Astrocyte (in vitro differentiated cells and primary cell): ENCODE results near the gene FAM13A. TPM values are rescaled to one million over a fixed set of nuclear protein-coding genes. Genes with fewer than 3 reads are reported as not detected.
"Not testable (repeated sequence)": the region's sequence is repeated elsewhere in the genome, so short reads cannot be mapped to it uniquely, and the experiment has no call there.

Experiments used
- DNase-seq: peaks from one replicate; pipeline ENCODE4 v3.0.0-alpha.2; 2010; ENCODE audit warnings: low read depth
- FAIRE-seq: peaks from 2 replicates; lab custom pipeline; 2011; peaks lifted over from hg19 to GRCh38; lab: Jason Lieb, UNC
- H2AFZ ChIP-seq: 2 replicates; pipeline ENCODE4 v1.6.0; 2012; ENCODE audit warnings: low read depth, low read length, inconsistent platforms
- H3K27ac ChIP-seq: 2 replicates; pipeline ENCODE4 v1.5.1; 2011; ENCODE audit warnings: low read depth, low read length, inconsistent platforms
- H3K27me3 ChIP-seq: 2 replicates; pipeline ENCODE4 v1.6.0; 2011; ENCODE audit warnings: low read length, inconsistent platforms; ENCODE audit not compliant: insufficient read depth
- H3K36me3 ChIP-seq: 2 replicates; pipeline ENCODE4 v1.5.1; 2011; ENCODE audit warnings: low read length, inconsistent platforms; ENCODE audit not compliant: insufficient read depth
- H3K4me1 ChIP-seq: 2 replicates; pipeline ENCODE4 v1.5.1; 2011; ENCODE audit warnings: low read length, inconsistent platforms; ENCODE audit not compliant: insufficient read depth
- H3K4me2 ChIP-seq: 2 replicates; pipeline ENCODE4 v1.6.0; 2012; ENCODE audit warnings: low read length, inconsistent platforms
- H3K4me3 ChIP-seq: 2 replicates; pipeline ENCODE4 v1.5.1; 2011; ENCODE audit warnings: low read depth, mild to moderate bottlenecking, low read length, inconsistent platforms; ENCODE audit not compliant: insufficient read depth
- H3K79me2 ChIP-seq: 2 replicates; pipeline ENCODE4 v1.6.0; 2012; ENCODE audit warnings: mild to moderate bottlenecking, low read length, inconsistent platforms; ENCODE audit not compliant: insufficient read depth
- H3K9ac ChIP-seq: 2 replicates; pipeline ENCODE4 v1.6.0; 2012; ENCODE audit warnings: mild to moderate bottlenecking, low read length, inconsistent platforms
- H3K9me3 ChIP-seq: 2 replicates; pipeline ENCODE4 v1.5.1; 2012; ENCODE audit warnings: low read depth, mild to moderate bottlenecking, low read length, inconsistent platforms; ENCODE audit not compliant: insufficient read depth
- H4K20me1 ChIP-seq: 2 replicates; pipeline ENCODE4 v1.6.0; 2012; ENCODE audit warnings: low read length, inconsistent platforms; ENCODE audit not compliant: insufficient read depth
- H3K27ac Mint-ChIP-seq: one replicate; pipeline ENCODE4 v1.8.0; 2021; ENCODE audit warnings: mild to moderate bottlenecking, mixed read lengths; ENCODE audit not compliant: unreplicated experiment
- H3K27me3 Mint-ChIP-seq: one replicate; pipeline ENCODE4 v1.8.0; 2021; ENCODE audit warnings: low read depth, mixed read lengths; ENCODE audit not compliant: unreplicated experiment
- H3K36me3 Mint-ChIP-seq: one replicate; pipeline ENCODE4 v1.8.0; 2021; ENCODE audit warnings: low read depth, mixed read lengths; ENCODE audit not compliant: unreplicated experiment
- H3K4me1 Mint-ChIP-seq: one replicate; pipeline ENCODE4 v1.8.0; 2021; ENCODE audit warnings: low read depth, mixed read lengths; ENCODE audit not compliant: unreplicated experiment
- H3K4me3 Mint-ChIP-seq: one replicate; pipeline ENCODE4 v1.8.0; 2021; ENCODE audit warnings: mild to moderate bottlenecking, moderate library complexity, mixed read lengths; ENCODE audit not compliant: unreplicated experiment
- H3K9me3 Mint-ChIP-seq: one replicate; pipeline ENCODE4 v1.8.0; 2021; ENCODE audit warnings: mild to moderate bottlenecking, mixed read lengths; ENCODE audit not compliant: unreplicated experiment
- EZH2 ChIP-seq: IDR thresholded peaks from 2 replicates; pipeline ENCODE4 v1.6.1; 2012; ENCODE audit warnings: mild to moderate bottlenecking, low read length, inconsistent platforms; ENCODE audit not compliant: insufficient read depth
- total RNA-seq: library from RNA; stranded (reverse); gene quantifications from 2 replicates; pipeline ENCODE4 v1.2.1, GENCODE V29; 2021
- TF ChIP-seq, protein P1 (sequence below): IDR thresholded peaks from 2 replicates; pipeline ENCODE4 v1.5.1; 2011; ENCODE audit warnings: low read depth, mild to moderate bottlenecking, inconsistent platforms, low read length, moderate library complexity; ENCODE audit not compliant: insufficient read depth

The FAM13A gene
- total RNA-seq, 1 donor from 2014 or later: 12.0 TPM

DNA sequence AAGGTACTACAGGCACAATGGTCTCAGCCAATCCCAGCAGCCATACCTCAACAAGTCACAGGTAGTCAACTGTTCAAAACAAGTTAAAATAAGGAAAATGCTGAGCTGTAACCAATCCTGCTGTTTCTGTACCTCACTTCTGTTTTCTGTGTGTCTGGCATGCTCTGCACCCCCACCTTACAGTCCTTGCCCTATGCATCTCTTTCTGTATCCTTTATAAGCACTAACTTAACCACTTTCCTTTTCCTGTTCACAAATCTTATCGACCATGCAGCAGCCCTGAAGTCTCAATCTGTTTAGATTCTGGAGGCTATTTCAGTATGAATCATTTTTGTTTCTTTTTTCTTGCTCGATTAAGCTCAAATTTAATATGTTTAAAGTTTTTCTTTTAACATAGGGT lies 12.5 kb upstream of the FAM13A start:
- Histone ChIP-seq H3K27ac (no peak overlapping the region), H4K20me1 (no peaks in the 10 kb centered on the region), H3K4me2 (no peak overlapping the region), H3K9ac (no peak overlapping the region), H3K4me1 (no peaks in the 10 kb centered on the region), H3K79me2 (no peaks in the 10 kb centered on the region), H2AFZ (no peak overlapping the region), H3K27me3 (no peaks in the 10 kb centered on the region), H3K4me3 (no peak overlapping the region), H3K9me3 (no peaks in the 10 kb centered on the region), H3K36me3 (no peaks in the 10 kb centered on the region)
- Mint-ChIP-seq H3K27ac (no peak overlapping the region), H3K27me3 (no peaks in the 10 kb centered on the region), H3K9me3 (peaks cover 1% of the 10 kb centered on the region), H3K36me3 (no peaks in the 10 kb centered on the region), H3K4me1 (peaks cover 1% of the 10 kb centered on the region), H3K4me3 (no peak overlapping the region)
- no peak for TF ChIP-seq EZH2
- TF ChIP-seq, protein P1, sequence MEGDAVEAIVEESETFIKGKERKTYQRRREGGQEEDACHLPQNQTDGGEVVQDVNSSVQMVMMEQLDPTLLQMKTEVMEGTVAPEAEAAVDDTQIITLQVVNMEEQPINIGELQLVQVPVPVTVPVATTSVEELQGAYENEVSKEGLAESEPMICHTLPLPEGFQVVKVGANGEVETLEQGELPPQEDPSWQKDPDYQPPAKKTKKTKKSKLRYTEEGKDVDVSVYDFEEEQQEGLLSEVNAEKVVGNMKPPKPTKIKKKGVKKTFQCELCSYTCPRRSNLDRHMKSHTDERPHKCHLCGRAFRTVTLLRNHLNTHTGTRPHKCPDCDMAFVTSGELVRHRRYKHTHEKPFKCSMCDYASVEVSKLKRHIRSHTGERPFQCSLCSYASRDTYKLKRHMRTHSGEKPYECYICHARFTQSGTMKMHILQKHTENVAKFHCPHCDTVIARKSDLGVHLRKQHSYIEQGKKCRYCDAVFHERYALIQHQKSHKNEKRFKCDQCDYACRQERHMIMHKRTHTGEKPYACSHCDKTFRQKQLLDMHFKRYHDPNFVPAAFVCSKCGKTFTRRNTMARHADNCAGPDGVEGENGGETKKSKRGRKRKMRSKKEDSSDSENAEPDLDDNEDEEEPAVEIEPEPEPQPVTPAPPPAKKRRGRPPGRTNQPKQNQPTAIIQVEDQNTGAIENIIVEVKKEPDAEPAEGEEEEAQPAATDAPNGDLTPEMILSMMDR: no peak
- DNase-seq: no peak
- no peak for FAIRE-seq

DNA sequence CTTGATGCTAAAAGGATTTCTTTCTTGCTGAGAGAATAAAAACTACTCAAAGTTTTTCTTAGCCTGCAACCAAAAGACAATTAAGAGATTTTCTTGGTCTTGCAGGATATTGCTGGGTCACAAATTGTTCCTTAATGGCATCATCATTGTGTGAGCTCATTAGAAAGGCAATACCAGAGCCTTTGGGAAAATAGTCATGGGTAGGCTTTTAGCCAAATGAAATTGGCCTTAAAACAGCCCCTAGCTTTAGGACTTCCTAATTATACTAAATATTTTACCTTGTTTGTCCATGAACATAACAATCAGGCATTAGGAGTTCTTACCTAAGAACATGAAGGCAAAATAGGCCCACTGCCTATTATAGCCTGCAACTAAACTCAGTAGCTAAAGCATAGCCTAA lies 10.4 kb upstream of the FAM13A start:
- Mint-ChIP-seq H3K9me3 (peaks cover 3% of the 10 kb centered on the region), H3K27me3 (no peaks in the 10 kb centered on the region), H3K27ac (no peak overlapping the region), H3K36me3 (no peaks in the 10 kb centered on the region), H3K4me3 (no peak overlapping the region), H3K4me1 (peaks cover 1% of the 10 kb centered on the region)
- H4K20me1 ChIP-seq: no peaks in the 10 kb centered on the region
- no peaks in the 10 kb centered on the region for H3K27me3 ChIP-seq
- H3K4me3 ChIP-seq: no peak overlapping the region
- no peaks in the 10 kb centered on the region for H3K36me3 ChIP-seq
- no peak overlapping the region for H3K4me2 ChIP-seq
- H3K9me3 ChIP-seq: no peaks in the 10 kb centered on the region
- H3K79me2 ChIP-seq: no peaks in the 10 kb centered on the region
- FAIRE-seq (no peak), DNase-seq (peak; percentile 31)
- no peak overlapping the region for H3K9ac ChIP-seq
- no peak overlapping the region for H3K27ac ChIP-seq
- TF ChIP-seq EZH2: no peak
- TF ChIP-seq, protein P1: no peak
- H3K4me1 ChIP-seq: no peaks in the 10 kb centered on the region
- no peak overlapping the region for H2AFZ ChIP-seq

DNA sequence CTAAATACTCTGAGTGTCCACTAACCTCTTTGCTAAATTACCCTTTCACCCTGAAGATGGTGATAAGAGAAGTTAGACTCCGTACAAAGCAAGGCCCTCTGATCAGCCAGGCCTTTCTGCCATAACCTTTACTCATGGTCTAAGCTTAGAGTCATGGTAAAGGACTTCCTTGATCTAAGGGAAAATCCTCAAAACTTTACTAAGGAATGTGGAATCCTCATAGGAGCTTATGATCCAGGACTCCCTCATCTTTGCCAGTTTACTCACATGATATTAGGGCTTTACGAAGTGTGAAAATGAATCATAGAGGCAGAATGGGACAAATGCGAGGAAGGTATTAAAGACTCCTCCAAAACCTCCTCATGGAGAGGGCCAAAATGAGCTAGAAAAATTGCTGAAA lies 7.9 kb upstream of the FAM13A start:
- Mint-ChIP-seq H3K27me3 (no peaks in the 10 kb centered on the region), H3K4me1 (peaks cover 1% of the 10 kb centered on the region), H3K27ac (no peak overlapping the region), H3K4me3 (no peak overlapping the region), H3K36me3 (peaks cover 2% of the 10 kb centered on the region), H3K9me3 (peaks cover 16% of the 10 kb centered on the region)
- no peak overlapping the region for H3K27ac ChIP-seq
- TF ChIP-seq EZH2: no peak
- no peak overlapping the region for H2AFZ ChIP-seq
- H3K36me3 ChIP-seq: no peaks in the 10 kb centered on the region
- H3K27me3 ChIP-seq: no peaks in the 10 kb centered on the region
- H3K79me2 ChIP-seq: no peaks in the 10 kb centered on the region
- no peaks in the 10 kb centered on the region for H3K9me3 ChIP-seq
- DNase-seq: peak; percentile 61
- H3K9ac ChIP-seq: no peak overlapping the region
- no peaks in the 10 kb centered on the region for H3K4me1 ChIP-seq
- no peaks in the 10 kb centered on the region for H4K20me1 ChIP-seq
- H3K4me2 ChIP-seq: no peak overlapping the region
- peak; percentile 39 for FAIRE-seq
- no peak overlapping the region for H3K4me3 ChIP-seq

DNA sequence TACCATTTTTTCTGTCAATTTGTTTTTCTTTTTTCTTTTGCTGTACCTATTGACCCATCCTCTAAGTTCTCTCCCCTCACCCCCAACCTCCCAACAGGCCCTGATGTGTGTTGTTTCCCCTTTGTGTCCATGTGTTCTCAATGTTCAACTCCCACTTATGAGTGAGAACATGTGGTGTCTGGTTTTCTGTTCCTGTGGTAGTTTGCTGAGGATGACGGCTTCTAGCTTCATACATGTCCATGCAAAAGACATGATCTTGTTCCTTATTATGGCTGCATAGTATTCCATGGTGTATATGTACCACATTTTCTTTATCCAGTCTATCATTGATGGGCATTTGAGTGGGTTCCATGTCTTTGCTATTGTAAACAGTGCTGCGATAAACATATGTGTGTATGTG lies 859 bp upstream of the FAM13A start:
- peaks cover 42% of the 10 kb centered on the region for H3K79me2 ChIP-seq
- H3K27ac ChIP-seq, H3K36me3 Mint-ChIP-seq, H3K27ac Mint-ChIP-seq, H3K36me3 ChIP-seq, H3K4me1 ChIP-seq, H3K4me3 ChIP-seq, H3K4me2 ChIP-seq, H3K27me3 ChIP-seq, H3K27me3 Mint-ChIP-seq, H4K20me1 ChIP-seq, H3K9me3 ChIP-seq, H3K4me3 Mint-ChIP-seq, H2AFZ ChIP-seq, H3K9ac ChIP-seq, DNase-seq, FAIRE-seq: not testable (repeated sequence)
- peaks cover 17% of the 10 kb centered on the region for H3K9me3 Mint-ChIP-seq
- H3K4me1 Mint-ChIP-seq: peaks cover 19% of the 10 kb centered on the region
